Mesenchymal stem cell (in vitro differentiated cells and primary cell): Measurements from ENCODE around the gene TCF12.

Experiments
- DNase-seq: peaks from one replicate; pipeline ENCODE4 v3.0.0-alpha.2; 2013
- H2AFZ ChIP-seq: one replicate; pipeline ENCODE4 v1.6.1; 2013; ENCODE audit warnings: low read depth, mild to moderate bottlenecking, control low read depth, inconsistent platforms, low read length, moderate library complexity
- H2AK5ac ChIP-seq: 2 replicates; pipeline ENCODE4 v1.6.1; 2013; ENCODE audit warnings: low read length, moderate library complexity, mild to moderate bottlenecking, inconsistent platforms; ENCODE audit not compliant: severe bottlenecking
- H2BK120ac ChIP-seq: one replicate; pipeline ENCODE4 v1.6.1; 2013; ENCODE audit warnings: low read depth, mild to moderate bottlenecking, inconsistent platforms, low read length, moderate library complexity
- H2BK12ac ChIP-seq, 2 experiments: one replicate each; pipeline ENCODE4 v1.6.1; 2013; ENCODE audit warnings: inconsistent platforms in 2 of 2, low read length in 2 of 2, mild to moderate bottlenecking in 2 of 2, moderate library complexity in 2 of 2, control low read depth in 1 of 2
- H2BK15ac ChIP-seq: one replicate; pipeline ENCODE4 v1.6.1; 2013; ENCODE audit warnings: mild to moderate bottlenecking, low read depth, inconsistent platforms; ENCODE audit not compliant: poor library complexity, severe bottlenecking
- H2BK5ac ChIP-seq: 2 replicates; pipeline ENCODE4 v1.6.1; 2013; ENCODE audit warnings: low read depth, mild to moderate bottlenecking, low read length, control low read depth, inconsistent platforms; ENCODE audit not compliant: poor library complexity, severe bottlenecking
- H3K14ac ChIP-seq, 2 experiments: one replicate each; pipeline ENCODE4 v1.6.1; 2013; ENCODE audit warnings: inconsistent platforms in 2 of 2, low read length in 2 of 2, control low read depth in 1 of 2, mild to moderate bottlenecking in 1 of 2, moderate library complexity in 1 of 2
- H3K18ac ChIP-seq, 2 experiments: one replicate each; pipeline ENCODE4 v1.6.1; 2013; ENCODE audit warnings: inconsistent platforms in 2 of 2, low read length in 2 of 2, control low read depth in 1 of 2, low read depth in 1 of 2, mild to moderate bottlenecking in 1 of 2
- H3K23ac ChIP-seq, 2 experiments: one replicate each; pipeline ENCODE4 v1.6.1; 2013; ENCODE audit warnings: inconsistent platforms in 2 of 2, low read length in 2 of 2, mild to moderate bottlenecking in 2 of 2, moderate library complexity in 2 of 2, control low read depth in 1 of 2
- H3K27ac ChIP-seq: 2 replicates; pipeline ENCODE4 v1.5.1; 2013; ENCODE audit warnings: mild to moderate bottlenecking, moderate library complexity, low read length, control low read depth, inconsistent platforms; ENCODE audit not compliant: poor library complexity, severe bottlenecking
- H3K27me3 ChIP-seq, 2 experiments: 2 replicates each; pipeline versions ENCODE4 v1.6.1 to v1.7.0; 2013; ENCODE audit warnings: low read length in 2 of 2, mild to moderate bottlenecking in 2 of 2, moderate library complexity in 2 of 2, control low read depth in 1 of 2, inconsistent platforms in 1 of 2; ENCODE audit not compliant: control insufficient read depth in 1 of 2, insufficient read depth in 1 of 2
- H3K36me3 ChIP-seq, 2 experiments: 2 replicates each; pipeline versions ENCODE4 v1.6.1 to v1.7.0; 2013; ENCODE audit warnings: low read length in 2 of 2, control low read depth in 1 of 2, inconsistent platforms in 1 of 2, low read depth in 1 of 2, mild to moderate bottlenecking in 1 of 2; ENCODE audit not compliant: insufficient read depth in 2 of 2, control insufficient read depth in 1 of 2
- H3K4ac ChIP-seq, 2 experiments: one replicate each; pipeline ENCODE4 v1.6.1; 2013; ENCODE audit warnings: inconsistent platforms in 2 of 2, low read length in 2 of 2, mild to moderate bottlenecking in 2 of 2, moderate library complexity in 2 of 2, control low read depth in 1 of 2, low read depth in 1 of 2
- H3K4me1 ChIP-seq: 2 replicates; pipeline ENCODE4 v1.6.1; 2013; ENCODE audit warnings: low read depth, low read length, control low read depth; ENCODE audit not compliant: control insufficient read depth, insufficient read depth
- H3K4me2 ChIP-seq: 2 replicates; pipeline ENCODE4 v1.6.1; 2013; ENCODE audit warnings: low read length, mild to moderate bottlenecking, inconsistent platforms; ENCODE audit not compliant: poor library complexity, severe bottlenecking
- H3K4me3 ChIP-seq, 2 experiments: 2 replicates each; pipeline versions ENCODE4 v1.5.1 to v1.7.0; 2013; ENCODE audit warnings: low read length in 2 of 2, mild to moderate bottlenecking in 2 of 2, control low read depth in 1 of 2, low read depth in 1 of 2; ENCODE audit not compliant: insufficient read depth in 1 of 2
- H3K79me1 ChIP-seq: replicated peaks from 2 replicates; pipeline ENCODE4 v1.6.1; 2013; ENCODE audit warnings: mild to moderate bottlenecking, control low read depth, low read length, inconsistent platforms; ENCODE audit not compliant: poor library complexity, severe bottlenecking
- H3K9ac ChIP-seq: 2 replicates; pipeline ENCODE4 v1.7.0; 2013; ENCODE audit warnings: mild to moderate bottlenecking, low read length, moderate library complexity
- H3K9me3 ChIP-seq: 2 replicates; pipeline ENCODE4 v1.7.0; 2013; ENCODE audit warnings: mild to moderate bottlenecking, low read length; ENCODE audit not compliant: control insufficient read depth
- H4K8ac ChIP-seq: one replicate; pipeline ENCODE4 v1.6.1; 2013; ENCODE audit warnings: inconsistent platforms, mild to moderate bottlenecking, low read length, moderate library complexity
- H4K91ac ChIP-seq: one replicate; pipeline ENCODE4 v1.6.1; 2013; ENCODE audit warnings: mild to moderate bottlenecking, low read length, inconsistent platforms
- WGBS: methylation state at CpG from one replicate; pipeline ENCODE4 v1.1.7; 2013; ENCODE audit warnings: mixed read lengths; 5-methylcytosine and 5-hydroxymethylcytosine counted together

TCF12 gene

GRCh38 chr15:56877255-56877970, 41.0 kb upstream of the TCF12 start:
- Histone ChIP-seq H3K79me1 (no peaks in the 10 kb centered on the region), H3K9ac (no peak overlapping the region), H3K4ac (no peak overlapping the region), H3K9me3 (no peaks in the 10 kb centered on the region), H3K23ac (no peak overlapping the region), H4K91ac (no peak overlapping the region), H3K27ac (no peak overlapping the region), H2BK15ac (no peak overlapping the region), H2AK5ac (no peak overlapping the region), H3K36me3 (no peaks in the 10 kb centered on the region), H3K4me3 (no peak overlapping the region), H4K8ac (no peak overlapping the region), H3K14ac (no peak overlapping the region), H2BK12ac (no peak overlapping the region), H2AFZ (no peak overlapping the region), H3K27me3 (no peaks in the 10 kb centered on the region), H3K4me1 (no peaks in the 10 kb centered on the region), H3K4me2 (no peak overlapping the region), H2BK120ac (no peak overlapping the region), H3K18ac (no peak overlapping the region), H2BK5ac (no peak overlapping the region)
- no CpG with 5 or more reads among the region's 8 CpGs for WGBS
- no peak for DNase-seq

- Histone ChIP-seq H2AK5ac (no peak overlapping the region), H3K36me3 (no peaks in the 10 kb centered on the region), H2BK120ac (no peak overlapping the region), H3K4me1 (no peaks in the 10 kb centered on the region), H2BK15ac (no peak overlapping the region), H3K27me3 (no peaks in the 10 kb centered on the region), H3K79me1 (no peaks in the 10 kb centered on the region), H4K91ac (no peak overlapping the region), H3K9me3 (no peaks in the 10 kb centered on the region), H4K8ac (no peak overlapping the region), H3K9ac (no peak overlapping the region), H3K27ac (no peak overlapping the region), H2AFZ (no peak overlapping the region), H2BK5ac (no peak overlapping the region), H2BK12ac (no peak overlapping the region), H3K4me2 (no peak overlapping the region), H3K14ac (no peak overlapping the region), H3K4me3 (no peak overlapping the region), H3K23ac (no peak overlapping the region), H3K18ac (no peak overlapping the region), H3K4ac (no peak overlapping the region)
- 90% methylated on average over 2 of the region's 2 CpGs for WGBS
- DNase-seq = no peak
Measured at GRCh38 chr15:56879502-56879901, 38.9 kb upstream of the TCF12 start.

GRCh38 chr15:56883088-56883487, 35.4 kb upstream of the TCF12 start:
- Histone ChIP-seq H3K14ac (no peak overlapping the region), H3K27ac (no peak overlapping the region), H2AFZ (no peak overlapping the region), H2BK15ac (no peak overlapping the region), H4K91ac (no peak overlapping the region), H3K9me3 (no peaks in the 10 kb centered on the region), H2BK120ac (no peak overlapping the region), H3K23ac (no peak overlapping the region), H3K4ac (no peak overlapping the region), H3K4me2 (no peak overlapping the region), H2AK5ac (no peak overlapping the region), H2BK12ac (no peak overlapping the region), H3K36me3 (no peaks in the 10 kb centered on the region), H2BK5ac (no peak overlapping the region), H3K4me1 (no peaks in the 10 kb centered on the region), H3K18ac (no peak overlapping the region), H3K27me3 (no peaks in the 10 kb centered on the region), H4K8ac (no peak overlapping the region), H3K79me1 (no peaks in the 10 kb centered on the region), H3K4me3 (no peak overlapping the region), H3K9ac (no peak overlapping the region)
- DNase-seq = no peak
- 65% methylated on average over 4 of the region's 4 CpGs for WGBS

GRCh38 chr15:56886363-56886931, 32.0 kb upstream of the TCF12 start:
- H3K9ac ChIP-seq = peak overlapping the region; percentile 98
- no peak overlapping the region for H2BK5ac ChIP-seq
- H3K14ac ChIP-seq = no peak overlapping the region
- no peak for DNase-seq
- H2AK5ac ChIP-seq = no peak overlapping the region
- H3K4ac ChIP-seq = peak overlapping the region; percentile 13 to 16
- peak overlapping the region; percentile 85 for H4K91ac ChIP-seq
- H3K4me1 ChIP-seq = no peaks in the 10 kb centered on the region
- H2BK120ac ChIP-seq = no peak overlapping the region
- H3K27me3 ChIP-seq = no peaks in the 10 kb centered on the region
- peak overlapping the region; percentile 77 for H2BK15ac ChIP-seq
- H3K4me3 ChIP-seq = peak overlapping the region; percentile 55 to 85
- peaks cover 2% of the 10 kb centered on the region for H3K79me1 ChIP-seq
- peak overlapping the region; percentile 90 for H4K8ac ChIP-seq
- H2AFZ ChIP-seq = peak overlapping the region; percentile 83
- H2BK12ac ChIP-seq = peak overlapping the region in 1 of 2 experiments; percentile 6
- peaks cover 0 to 5% of the 10 kb centered on the region in 2 experiments for H3K36me3 ChIP-seq
- WGBS = 78% methylated on average over 9 of the region's 9 CpGs
- H3K18ac ChIP-seq = peak overlapping the region; percentile 79 to 88
- no peak overlapping the region for H3K23ac ChIP-seq
- H3K27ac ChIP-seq = peak overlapping the region; percentile 86
- no peaks in the 10 kb centered on the region for H3K9me3 ChIP-seq
- H3K4me2 ChIP-seq = peak overlapping the region; percentile 67
